Fibroblast of lung (primary cell): Measurements from ENCODE around the gene SLC39A10. TPM values are rescaled to one million over a fixed set of nuclear protein-coding genes. Genes with fewer than 3 reads are reported as not detected.

ENCODE experiments used
- DNase-seq, 2 donors: peaks; one replicate each; pipeline versions ENCODE4 v3.0.0 to v3.0.0-alpha.2; 2010; ENCODE audit warnings: low read depth in 2 of 2
- H2AFZ ChIP-seq: 2 replicates; pipeline ENCODE4 v1.5.1; 2012; ENCODE audit warnings: low read length, control low read depth, inconsistent platforms
- H3K27ac ChIP-seq: 2 replicates; pipeline ENCODE4 v1.5.1; 2011; ENCODE audit warnings: low read length, control low read depth; ENCODE audit not compliant: insufficient read depth
- H3K27me3 ChIP-seq: 2 replicates; pipeline ENCODE4 v1.5.1; 2011; ENCODE audit warnings: mild to moderate bottlenecking, low read length; ENCODE audit not compliant: control insufficient read depth, insufficient read depth
- H3K36me3 ChIP-seq: 2 replicates; pipeline ENCODE4 v1.5.1; 2011; ENCODE audit warnings: low read length; ENCODE audit not compliant: control insufficient read depth, insufficient read depth
- H3K4me1 ChIP-seq: 2 replicates; pipeline ENCODE4 v1.5.1; 2011; ENCODE audit warnings: low read length; ENCODE audit not compliant: control insufficient read depth, insufficient read depth; ENCODE audit errors: extremely low read depth
- H3K4me2 ChIP-seq: 2 replicates; pipeline ENCODE4 v1.5.1; 2011; ENCODE audit warnings: low read length, control low read depth; ENCODE audit not compliant: insufficient read depth; ENCODE audit errors: extremely low read depth
- H3K4me3 ChIP-seq, 4 experiments: fragments of 200-600 bp in 1 of 4; sonication (generic) in 1 of 4; replicated peaks in 1 of 4; 2 replicates each; pipeline ENCODE4 v1.5.1; 2011 to 2016; ENCODE audit warnings: low read length in 4 of 4, low read depth in 3 of 4, mild to moderate bottlenecking in 3 of 4, control low read depth in 2 of 4, inconsistent platforms in 1 of 4, mixed read lengths in 1 of 4; ENCODE audit not compliant: insufficient read depth in 1 of 4; ENCODE audit errors: control extremely low read depth in 1 of 4
- H3K79me2 ChIP-seq: 2 replicates; pipeline ENCODE4 v1.5.1; 2012; ENCODE audit warnings: mild to moderate bottlenecking, low read length, inconsistent platforms; ENCODE audit not compliant: control insufficient read depth, insufficient read depth
- H3K9ac ChIP-seq: 2 replicates; pipeline ENCODE4 v1.5.1; 2011; ENCODE audit warnings: mild to moderate bottlenecking, low read length, control low read depth; ENCODE audit not compliant: insufficient read depth
- H3K9me3 ChIP-seq: 2 replicates; pipeline ENCODE4 v1.5.1; 2012; ENCODE audit warnings: low read depth, low read length; ENCODE audit not compliant: control insufficient read depth, insufficient read depth
- H4K20me1 ChIP-seq: 2 replicates; pipeline ENCODE4 v1.5.1; 2011; ENCODE audit warnings: low read length; ENCODE audit not compliant: control insufficient read depth, insufficient read depth; ENCODE audit errors: extremely low read depth
- CTCF ChIP-seq, 2 donors: IDR thresholded peaks in 1 of 2; conservative IDR thresholded peaks in 1 of 2; 1 replicate in 1 of 2; 2 replicates in 1 of 2; pipeline ENCODE4 v1.5.1; 2011 to 2012; ENCODE audit warnings: low read length in 2 of 2, control low read depth in 1 of 2, inconsistent platforms in 1 of 2, low read depth in 1 of 2, mild to moderate bottlenecking in 1 of 2
- EZH2 ChIP-seq: IDR thresholded peaks from 2 replicates; pipeline ENCODE4 v1.5.1; 2012; ENCODE audit warnings: low read length, control low read depth, mild to moderate bottlenecking; ENCODE audit errors: missing control alignments
- polyA plus RNA-seq, 2 donors: library from polyadenylated mRNA; depleted of rRNA in 1 of 2; stranded (reverse) in 1 of 2; unstranded in 1 of 2; fragments of >200 nt; gene quantifications; 2 replicates each; pipeline ENCODE4 v1.2.1, GENCODE V29; 2011 to 2012; ENCODE audit warnings: missing spikeins in 1 of 2
- total RNA-seq: library from RNA; depleted of rRNA; stranded (reverse); fragments of >200 nt; gene quantifications from 2 replicates; pipeline ENCODE4 v1.2.1, GENCODE V29; 2014

Gene SLC39A10
- total and polyA plus RNA-seq, 2 donors (not counting 1 experiment from before 2014, with no cell fraction given) = 36.9 to 77.0 TPM

DNA sequence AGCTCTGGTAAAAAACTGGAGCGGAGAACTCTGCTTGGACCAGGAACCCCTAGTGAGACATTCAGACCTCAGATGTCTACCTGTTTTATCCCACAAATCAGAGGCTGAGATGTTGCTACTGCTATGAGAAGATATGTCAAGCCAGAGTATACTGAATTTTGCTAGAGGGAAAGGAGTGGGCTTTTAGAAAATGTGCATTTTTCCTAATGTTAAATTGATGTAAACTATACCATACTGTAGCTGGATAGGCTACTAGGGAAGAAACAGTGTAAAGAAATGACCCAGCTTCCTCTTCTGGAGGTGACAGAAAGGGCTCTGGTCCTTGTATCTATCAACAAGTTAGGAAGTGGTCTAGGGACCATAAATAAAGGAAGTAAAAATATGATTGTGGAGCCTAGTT, 65.0 kb downstream of the SLC39A10 start:
- H3K36me3 ChIP-seq = no peaks in the 10 kb centered on the region
- no peak overlapping the region for H3K4me3 ChIP-seq
- no peaks in the 10 kb centered on the region for H4K20me1 ChIP-seq
- H3K4me2 ChIP-seq = no peak overlapping the region
- no peaks in the 10 kb centered on the region for H3K9me3 ChIP-seq
- no peaks in the 10 kb centered on the region for H3K4me1 ChIP-seq
- H3K27me3 ChIP-seq = no peaks in the 10 kb centered on the region
- H3K9ac ChIP-seq = no peak overlapping the region
- TF ChIP-seq EZH2 (no peak), CTCF (conservative IDR thresholded peaks at IDR 0.05 in 1 of 2, IDR thresholded peaks at IDR 0.05 in 1 of 2; ENCODE audit: low read depth in 1 of 2, low read length in 2 of 2) (no peak)
- no peaks in the 10 kb centered on the region for H3K79me2 ChIP-seq
- no peak for DNase-seq
- no peak overlapping the region for H2AFZ ChIP-seq
- no peak overlapping the region for H3K27ac ChIP-seq

GRCh38 chr2:195727106-195727505, 70.1 kb downstream of the SLC39A10 start:
- TF ChIP-seq EZH2 (no peak), CTCF (conservative IDR thresholded peaks at IDR 0.05 in 1 of 2, IDR thresholded peaks at IDR 0.05 in 1 of 2; ENCODE audit: low read depth in 1 of 2, low read length in 2 of 2) (no peak)
- no peak overlapping the region for H3K4me2 ChIP-seq

GRCh38 chr2:195730912-195731311, 73.9 kb downstream of the SLC39A10 start:
- Histone ChIP-seq H3K27me3 (no peaks in the 10 kb centered on the region), H4K20me1 (no peaks in the 10 kb centered on the region), H3K9me3 (no peaks in the 10 kb centered on the region), H3K9ac (no peak overlapping the region), H3K4me2 (no peak overlapping the region), H3K27ac (no peak overlapping the region), H3K36me3 (peaks cover 4% of the 10 kb centered on the region), H3K4me1 (no peaks in the 10 kb centered on the region), H3K4me3 (no peak overlapping the region), H2AFZ (no peak overlapping the region), H3K79me2 (no peaks in the 10 kb centered on the region)
- DNase-seq = peak in 1 of 2 donors; percentile 30
- no peak for TF ChIP-seq CTCF (conservative IDR thresholded peaks at IDR 0.05 in 1 of 2, IDR thresholded peaks at IDR 0.05 in 1 of 2; ENCODE audit: low read depth in 1 of 2, low read length in 2 of 2)
- TF ChIP-seq EZH2 = no peak

More at GRCh38 chr2:195727106-195727505, 70.1 kb downstream of the SLC39A10 start:
- H2AFZ ChIP-seq = no peak overlapping the region
- no peaks in the 10 kb centered on the region for H3K79me2 ChIP-seq
- peaks cover 4% of the 10 kb centered on the region for H3K36me3 ChIP-seq
- H3K9me3 ChIP-seq = no peaks in the 10 kb centered on the region
- H3K27ac ChIP-seq = no peak overlapping the region
- no peaks in the 10 kb centered on the region for H3K4me1 ChIP-seq
- H3K4me3 ChIP-seq = no peak overlapping the region
- no peak overlapping the region for H3K9ac ChIP-seq
- no peak for DNase-seq
- H4K20me1 ChIP-seq = no peaks in the 10 kb centered on the region
- H3K27me3 ChIP-seq = no peaks in the 10 kb centered on the region
